OCI-LY7 (cell line): ENCODE results near the gene ODAD3. TPM values are rescaled to one million over a fixed set of nuclear protein-coding genes. Genes with fewer than 3 reads are reported as not detected.

ENCODE experiments used
- BruUV-seq: library from RNA; stranded (reverse); fragments of 400-500 nt; replicated peaks from 2 replicates; lab custom pipeline; 2021; lab: Mats Ljungman, UMichigan
- CTCF ChIA-PET: fragments of 300-600 bp; sonication (Branson Sonifier 250); formaldehyde crosslinking; loops from one replicate; lab custom pipeline; 2022; ENCODE audit warnings: antibody characterized with exemption; ENCODE audit not compliant: unreplicated experiment; lab: Charles Lee
- POLR2A ChIA-PET: fragments of 300-600 bp; sonication (Branson Sonifier 250); formaldehyde crosslinking; loops from one replicate; lab custom pipeline; 2022; ENCODE audit warnings: antibody characterized with exemption; lab: Charles Lee
- DNase-seq: peaks from one replicate; pipeline ENCODE4 v3.0.0-alpha.2; 2015; ENCODE audit warnings: low spot score
- H2AFZ ChIP-seq: fragments of 200-600 bp; sonication (generic), shearing (Covaris generic); 2 replicates; pipeline ENCODE4 v1.6.1; 2014; ENCODE audit warnings: mild to moderate bottlenecking, antibody characterized with exemption, low read length, moderate library complexity
- H3K27ac ChIP-seq: fragments of 200-600 bp; sonication (generic); 2 replicates; pipeline ENCODE4 v1.5.1; 2014; ENCODE audit warnings: mixed run types, low read depth, mild to moderate bottlenecking, moderate library complexity, low read length, inconsistent platforms; ENCODE audit not compliant: poor library complexity, severe bottlenecking
- H3K36me3 ChIP-seq: fragments of 200-600 bp; sonication (generic); 2 replicates; pipeline ENCODE4 v1.6.1; 2014; ENCODE audit warnings: mild to moderate bottlenecking, antibody characterized with exemption, low read length, moderate library complexity, mixed read lengths; ENCODE audit not compliant: insufficient read depth
- H3K4me1 ChIP-seq: fragments of 200-600 bp; sonication (generic); 2 replicates; pipeline ENCODE4 v1.5.1; 2014; ENCODE audit warnings: mild to moderate bottlenecking, low read length; ENCODE audit not compliant: insufficient read depth, poor library complexity, severe bottlenecking
- H3K4me2 ChIP-seq: fragments of 200-600 bp; sonication (generic); 2 replicates; pipeline ENCODE4 v1.6.1; 2014; ENCODE audit warnings: mild to moderate bottlenecking, low read length
- H3K4me3 ChIP-seq: fragments of 200-600 bp; sonication (generic); 2 replicates; pipeline ENCODE4 v1.5.1; 2014; ENCODE audit warnings: mild to moderate bottlenecking, low read depth, low read length; ENCODE audit not compliant: poor library complexity, severe bottlenecking
- H3K79me2 ChIP-seq: fragments of 200-600 bp; sonication (generic); 2 replicates; pipeline ENCODE4 v1.6.1; 2016; ENCODE audit warnings: low read depth, mild to moderate bottlenecking, low read length, moderate library complexity, mixed read lengths; ENCODE audit not compliant: insufficient read depth
- H3K9me2 ChIP-seq: fragments of 200-600 bp; sonication (generic); 2 replicates; pipeline ENCODE4 v1.6.1; 2016; ENCODE audit warnings: mild to moderate bottlenecking, low read length, mixed read lengths; ENCODE audit not compliant: insufficient read depth
- H3K9me3 ChIP-seq: fragments of 200-600 bp; sonication (generic); 2 replicates; pipeline ENCODE4 v1.6.1; 2014; ENCODE audit warnings: mild to moderate bottlenecking, mixed run types, low read length, mixed read lengths
- H4K20me1 ChIP-seq: fragments of 200-600 bp; sonication (generic); 2 replicates; pipeline ENCODE4 v1.6.1; 2014; ENCODE audit warnings: mild to moderate bottlenecking, antibody characterized with exemption, low read length, moderate library complexity, mixed read lengths; ENCODE audit not compliant: insufficient read depth
- CTCF ChIP-seq: fragments of 200-600 bp; sonication (generic); conservative IDR thresholded peaks from 2 replicates; pipeline ENCODE4 v1.5.1; 2014; ENCODE audit warnings: mild to moderate bottlenecking, antibody characterized with exemption, low read length, moderate library complexity, mixed read lengths
- EZH2phosphoT487 ChIP-seq: fragments of 200-600 bp; sonication (generic); IDR thresholded peaks from 2 replicates; pipeline ENCODE4 v1.6.1; 2018; ENCODE audit warnings: low read depth, borderline replicate concordance, mild to moderate bottlenecking, mixed run types, antibody characterized with exemption, low read length, moderate library complexity, mixed read lengths
- intact Hi-C: fragments of 100-400 bp; cut with micrococcal nuclease; formaldehyde crosslinking; loops from one replicate; pipeline ENCODE4 v1.10.0; 2022; ENCODE audit not compliant: unreplicated experiment
- total RNA-seq, 2 experiments: library from RNA; depleted of rRNA in 1 of 2; stranded (reverse); fragments of >200 nt in 1 of 2; shearing (Covaris generic) in 1 of 2; gene quantifications; 2 replicates each; pipeline ENCODE4 v1.2.3, GENCODE V29; 2014 to 2022

The ODAD3 gene
- total RNA-seq, 2 experiments from 2014 or later: 0.28 to 1.2 TPM

- TF ChIP-seq CTCF: no peak
- no peak for TF ChIP-seq EZH2phosphoT487
- intact Hi-C loops: loop anchor here (2.0 kb wide), 2 partner anchors 28 to 82 kb away; partner anchors contain the start of genes CCDC159 and TMEM205
- H3K4me3 ChIP-seq: peak within 1 kb of the TSS; percentile 87
- no peaks in the 10 kb centered on the region for H3K9me3 ChIP-seq
- H4K20me1 ChIP-seq: no peaks in the 10 kb centered on the region
- ChIA-PET CTCF (interaction anchor here (0.6 to 1.0 kb wide), 5 partner anchors 14 to 1468 kb away, joined by 3 to 8 read pairs (median 3); no protein-coding TSS in a partner anchor), POLR2A (interaction anchor here (0.6 to 2.3 kb wide), 15 partner anchors 13 to 401 kb away, joined by 3 to 10 read pairs (median 4); partner anchors contain the start of genes CCDC159, ELOF1 and TSPAN16)
- H3K36me3 ChIP-seq: peaks cover 18% of the 10 kb centered on the region; the same call in 1 of the 2 replicates
- peak within 1 kb of the TSS; percentile 66; the same call in 1 of the 2 replicates for H2AFZ ChIP-seq
- peaks cover 41% of the 10 kb centered on the region for H3K4me1 ChIP-seq
- peaks cover 20% of the 10 kb centered on the region for H3K79me2 ChIP-seq
- peak within 1 kb of the TSS; percentile 85 for H3K4me2 ChIP-seq
- peak; percentile 99 for DNase-seq
- BruUV-seq: TSS peak; percentile 80
- H3K27ac ChIP-seq: peak within 1 kb of the TSS; percentile 80
- no peaks in the 10 kb centered on the region for H3K9me2 ChIP-seq
Observed at GRCh38 chr19:11374433-11375142, 60.3 kb downstream of the ODAD3 start, which contains the start of gene SWSAP1. Gene SWSAP1 (plus strand): TSS chr19:11374666. CDS start chr19:11374681, 15 bp downstream.

- TF ChIP-seq EZH2phosphoT487 (no peak), CTCF (no peak)
- H3K9me3 ChIP-seq: no peaks in the 10 kb centered on the region
- no peaks in the 10 kb centered on the region for H4K20me1 ChIP-seq
- peak overlapping the region; percentile 32 for H3K27ac ChIP-seq
- peaks cover 18% of the 10 kb centered on the region; the same call in 1 of the 2 replicates for H3K36me3 ChIP-seq
- POLR2A ChIA-PET: interaction anchor here (0.6 to 2.3 kb wide), 3 partner anchors 12 to 78 kb away, joined by 3 to 10 read pairs (median 3); partner anchors contain the start of gene TSPAN16
- no TSS peak for BruUV-seq
- CTCF ChIA-PET: interaction anchor here (0.6 kb wide), 1 partner anchor 14 kb away, joined by 7 read pairs; no protein-coding TSS in a partner anchor
- H3K4me3 ChIP-seq: peak overlapping the region; percentile 87
- H3K4me1 ChIP-seq: peaks cover 41% of the 10 kb centered on the region
- DNase-seq: no peak
- H3K79me2 ChIP-seq: peaks cover 18% of the 10 kb centered on the region
- H2AFZ ChIP-seq: peak overlapping the region; percentile 66; the same call in 1 of the 2 replicates
- peak overlapping the region; percentile 85 for H3K4me2 ChIP-seq
- no peaks in the 10 kb centered on the region for H3K9me2 ChIP-seq
- intact Hi-C loops: loop anchor here (2.0 kb wide), 2 partner anchors 27 to 81 kb away; partner anchors contain the start of genes CCDC159 and TMEM205
Observed at GRCh38 chr19:11373885-11374432, 61.0 kb downstream of the ODAD3 start.
